Measurements from ENCODE around the gene BRD1.

GRCh38 chr22:49783036-49783746, 44.5 kb downstream of the BRD1 start:
- TF ChIP-seq POLR2A (IDR thresholded peaks at IDR 0.05; ENCODE audit: low read depth, low read length): no peak
- no peak for TF ChIP-seq POLR2AphosphoS5 (IDR thresholded peaks at IDR 0.05; ENCODE audit: low read depth, low read length)
- TF ChIP-seq TAF1 (IDR thresholded peaks at IDR 0.05; ENCODE audit: low read depth, low read length): no peak
- TF ChIP-seq POU2F2 (IDR thresholded peaks at IDR 0.05; ENCODE audit: low read depth, low read length): no peak
